RCC 7860 (cell line): ENCODE results near the gene CARD9.
"Not testable (repeated sequence)": the region's sequence is repeated elsewhere in the genome, so short reads cannot be mapped to it uniquely, and the experiment has no call there.

Experiments
- DNase-seq: peaks from one replicate; pipeline ENCODE4 v3.0.0-alpha.2; 2015; ENCODE audit warnings: low spot score
- FAIRE-seq: peaks from 2 replicates; lab custom pipeline; 2012; peaks lifted over from hg19 to GRCh38; lab: Jason Lieb, UNC

Gene CARD9

DNA sequence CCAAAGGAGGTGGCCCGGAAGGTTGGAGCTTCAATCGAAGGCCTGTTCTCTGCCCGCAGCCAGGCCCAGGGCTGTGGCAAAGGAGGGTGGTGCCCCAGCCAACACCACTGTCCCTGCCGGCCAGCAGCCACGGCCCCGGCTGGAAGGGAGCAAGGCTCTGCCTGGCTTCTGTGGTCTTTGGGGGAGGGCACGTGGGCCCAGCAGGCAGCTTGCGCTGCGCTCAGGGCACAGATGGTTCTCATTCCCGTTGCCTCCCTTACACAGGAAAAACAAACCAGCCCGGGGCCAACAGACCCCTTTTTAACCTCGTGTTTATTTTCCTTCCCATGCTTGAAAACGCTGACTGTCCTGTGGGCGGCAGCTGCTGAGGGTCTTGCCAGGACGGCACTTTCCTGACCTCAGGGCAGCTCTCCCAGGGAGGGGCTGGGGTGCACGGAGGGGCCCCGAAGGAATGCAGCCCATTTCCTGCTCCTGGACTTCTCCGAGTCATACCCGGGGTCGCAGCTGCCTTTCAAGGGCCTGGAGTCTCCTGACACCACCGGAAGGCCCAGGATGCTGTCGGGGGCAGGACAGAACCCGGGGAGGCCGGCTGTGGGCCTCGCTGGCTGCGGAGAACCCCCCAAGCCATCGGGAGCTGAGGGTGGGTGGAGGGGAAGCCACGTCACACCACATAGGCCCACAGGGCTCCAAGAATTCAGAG is 47.3 kb downstream of the CARD9 start:
- DNase-seq (no peak), FAIRE-seq (no peak)

DNA sequence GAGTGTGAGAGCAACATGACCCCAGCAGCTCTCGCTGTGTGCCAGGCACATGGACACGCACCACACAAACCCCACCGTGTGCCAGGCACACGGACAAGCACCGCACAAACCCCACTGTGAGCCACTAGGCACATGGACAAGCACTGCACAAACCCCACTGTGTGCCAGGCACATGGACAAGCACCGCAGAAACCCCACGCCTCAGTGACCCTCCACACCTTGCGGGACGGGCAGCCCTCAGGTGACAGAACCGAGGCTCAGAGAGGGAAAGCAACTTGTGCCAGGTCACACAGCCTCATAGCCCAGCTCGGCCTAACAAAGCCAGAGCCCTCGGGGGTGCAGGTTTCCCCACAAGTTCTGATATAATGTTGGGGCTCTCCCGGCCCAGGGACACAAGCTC is 48.1 kb downstream of the CARD9 start:
- FAIRE-seq, result no peak

DNA sequence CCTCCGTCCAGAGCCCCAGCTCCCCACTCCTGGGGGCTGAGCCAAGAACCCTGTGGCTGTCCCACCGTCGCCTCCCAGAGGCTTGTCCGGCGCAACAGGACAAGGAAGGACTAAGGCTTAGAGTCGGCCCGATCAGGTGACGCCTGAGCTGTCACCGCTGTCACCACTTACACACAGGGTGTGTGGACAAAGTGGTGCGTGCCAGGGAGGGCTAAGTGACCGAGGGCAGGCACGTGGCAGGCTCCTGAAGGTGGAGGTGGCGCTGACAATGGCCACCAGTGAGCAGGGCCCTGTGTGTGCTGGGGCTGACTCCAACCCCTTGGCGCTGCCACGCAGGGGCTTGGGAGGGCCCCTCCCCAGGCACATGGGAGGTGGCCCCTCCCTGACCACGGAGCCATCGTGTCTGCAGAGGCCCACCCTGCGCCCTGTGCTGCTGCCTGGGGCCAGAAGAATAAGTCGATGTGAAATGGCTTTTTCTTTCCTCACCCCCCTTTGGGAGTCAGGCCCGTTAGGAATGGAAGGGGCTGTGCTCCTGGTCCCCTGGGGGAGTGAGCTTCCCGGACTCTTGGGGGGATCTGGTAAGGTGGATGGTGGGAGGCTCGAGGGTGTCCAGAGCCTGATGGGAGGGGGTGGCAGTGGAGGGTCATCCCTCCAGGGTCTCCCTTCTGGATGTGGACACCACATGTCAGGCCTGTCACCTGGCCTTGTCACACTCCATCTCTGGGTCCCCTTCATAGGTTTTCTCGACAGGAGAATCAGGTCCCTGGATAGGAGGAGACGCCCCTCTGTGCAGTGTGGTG is 48.8 kb downstream of the CARD9 start:
- FAIRE-seq (no peak), DNase-seq (no peak)

More for the DNA sequence above, 48.1 kb downstream of the CARD9 start:
- DNase-seq, result no peak

DNA sequence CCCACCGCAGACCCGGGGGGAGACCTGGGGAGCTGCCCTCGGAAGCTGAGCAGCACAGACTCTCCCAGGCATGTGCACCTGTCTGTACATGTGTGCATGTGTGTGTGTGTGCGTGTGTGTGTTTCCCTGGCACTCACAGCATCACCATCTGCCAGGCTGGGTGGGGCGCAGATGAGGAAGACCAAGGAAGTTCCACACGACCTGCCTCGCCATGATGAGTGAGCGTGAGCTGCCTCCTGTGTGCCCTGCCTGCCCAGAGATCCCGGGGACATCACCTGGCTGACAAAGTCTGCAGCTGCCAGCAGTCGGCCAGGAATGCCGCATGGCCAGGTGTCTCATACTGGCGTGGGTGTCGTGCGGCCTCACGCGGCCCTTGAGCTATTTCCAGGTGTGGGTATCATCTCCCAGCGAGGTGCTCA is 50.1 kb downstream of the CARD9 start:
- DNase-seq (no peak), FAIRE-seq (no peak)

DNA sequence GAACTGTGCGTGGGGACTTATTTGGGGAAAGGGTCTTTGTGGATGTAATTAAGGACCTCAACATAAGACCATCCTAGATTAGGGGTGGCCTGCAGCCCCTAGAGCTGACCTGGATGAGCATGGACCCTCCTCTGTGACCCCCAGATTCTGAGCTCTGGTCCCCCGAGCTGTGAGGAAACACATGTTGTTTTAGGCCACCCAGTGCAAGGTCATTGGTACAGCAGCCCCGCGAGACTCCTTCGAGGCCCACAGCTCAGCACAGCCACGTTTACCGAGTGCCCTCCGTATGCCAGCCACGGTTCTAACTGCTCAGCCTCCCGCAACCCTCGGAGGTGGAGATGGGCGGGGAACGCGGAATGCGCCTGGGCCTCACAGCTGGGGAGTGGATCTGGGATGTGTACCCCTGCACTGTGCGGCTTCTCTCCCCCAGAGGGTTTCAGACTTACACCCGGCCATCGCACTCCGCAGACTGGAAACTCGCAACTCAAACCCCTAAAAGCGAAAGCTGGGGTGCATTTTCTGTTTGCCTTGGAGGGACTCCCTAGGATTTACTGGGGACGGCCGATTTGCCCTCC is 50.6 kb downstream of the CARD9 start:
- no peak for FAIRE-seq
- no peak for DNase-seq

DNA sequence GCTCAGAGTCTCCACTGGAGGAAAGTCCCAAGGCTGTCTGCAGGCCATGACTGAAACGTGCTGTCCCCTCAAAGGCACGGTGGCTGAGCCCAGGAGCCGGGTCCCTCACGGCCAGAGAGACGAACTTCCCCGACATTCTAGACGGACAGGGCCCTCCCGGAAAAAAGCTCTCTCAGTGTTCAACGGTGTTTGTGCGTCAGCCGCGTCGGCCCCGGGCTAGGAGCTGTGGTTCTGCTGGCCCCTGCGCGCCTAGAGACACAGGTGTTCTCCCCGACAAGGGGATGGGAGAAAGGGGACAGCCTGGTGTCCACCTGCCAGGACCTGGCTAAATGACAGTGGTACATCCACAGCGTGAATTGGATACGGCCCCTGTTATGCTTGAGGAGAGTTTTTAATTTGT is 51.9 kb downstream of the CARD9 start:
- no peak for FAIRE-seq
- DNase-seq, result no peak

DNA sequence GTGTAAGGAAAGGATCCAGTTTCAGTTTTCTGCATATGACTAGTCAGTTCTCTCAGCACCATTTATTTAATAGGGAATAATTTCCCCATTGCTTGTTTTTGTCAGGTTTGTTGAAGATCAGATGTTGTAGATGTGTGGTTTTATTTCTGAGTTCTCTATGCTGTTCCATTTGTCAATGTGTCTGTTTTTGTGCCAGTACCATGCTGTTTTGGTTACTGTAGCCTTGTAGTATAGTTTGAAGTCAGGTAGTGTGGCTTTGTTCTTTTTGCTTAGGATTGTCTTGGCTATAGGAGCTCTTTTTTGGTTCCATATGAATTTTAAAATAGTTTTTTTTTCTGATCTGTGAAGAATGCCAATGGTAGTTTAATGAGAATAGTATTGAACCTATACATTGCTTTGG is 52.5 kb downstream of the CARD9 start:
- DNase-seq, FAIRE-seq: not testable (repeated sequence)

DNA sequence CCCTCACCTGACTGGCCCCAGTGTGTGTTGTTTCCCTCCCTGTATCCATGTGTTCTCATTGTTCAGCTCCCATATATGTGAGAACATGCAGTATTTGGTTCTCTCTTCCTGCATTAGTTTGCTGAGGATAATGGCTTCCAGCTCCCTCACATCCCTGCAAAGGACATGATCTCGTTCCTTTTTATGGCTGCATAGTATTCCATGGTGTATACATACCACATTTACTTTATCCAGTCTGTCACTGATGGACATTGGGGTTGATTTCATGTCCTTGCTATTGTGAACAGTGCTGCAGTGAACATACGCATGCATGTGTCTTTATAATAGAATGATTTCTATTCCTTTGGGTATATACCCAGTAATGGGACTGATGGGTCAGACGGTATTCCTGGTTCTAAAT is 53.5 kb downstream of the CARD9 start:
- not testable (repeated sequence) for FAIRE-seq, DNase-seq

DNA sequence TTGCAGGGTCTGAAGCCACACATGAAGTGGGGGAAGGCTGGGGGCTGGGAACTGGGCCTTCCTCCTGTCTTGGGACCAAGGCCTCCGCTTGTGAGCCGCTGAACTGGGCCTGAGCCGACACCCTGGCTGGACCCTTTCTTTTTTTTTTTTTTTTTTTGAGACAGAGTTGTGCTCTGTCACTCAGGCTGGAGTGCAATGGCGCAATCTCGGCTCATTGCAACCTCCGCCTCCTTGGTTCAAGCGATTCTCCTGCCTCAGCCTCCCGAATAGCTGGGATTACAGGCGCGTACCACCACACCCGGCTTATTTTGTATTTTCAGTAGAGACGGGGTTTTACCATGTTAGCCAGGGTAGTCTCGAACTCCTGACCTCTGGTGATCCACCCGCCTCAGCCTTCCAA is 54.2 kb downstream of the CARD9 start:
- not testable (repeated sequence) for DNase-seq, FAIRE-seq

DNA sequence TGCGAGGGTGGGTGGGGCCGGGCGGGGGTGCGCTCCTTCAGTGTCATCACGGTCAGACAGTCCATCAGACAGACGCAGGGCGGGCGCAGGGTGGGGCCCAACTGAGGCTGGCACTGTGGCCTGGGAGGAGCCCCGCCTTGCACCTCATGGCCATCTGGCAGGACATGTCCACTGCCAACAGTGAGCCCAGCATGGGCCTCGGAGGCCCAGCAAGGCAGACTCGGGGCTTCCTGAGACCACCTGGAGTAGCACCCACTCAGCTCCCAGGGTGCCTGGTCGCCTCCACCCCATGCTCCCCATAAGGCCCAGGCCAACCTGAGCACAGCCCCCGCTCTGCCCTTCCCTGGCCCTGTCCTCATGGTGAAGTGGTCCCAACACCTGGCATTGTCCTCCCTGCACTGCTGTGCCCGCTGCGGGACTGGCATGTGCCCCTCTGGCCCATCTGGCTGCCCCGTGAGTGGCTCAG is 54.7 kb downstream of the CARD9 start:
- FAIRE-seq (no peak), DNase-seq (no peak)

DNA sequence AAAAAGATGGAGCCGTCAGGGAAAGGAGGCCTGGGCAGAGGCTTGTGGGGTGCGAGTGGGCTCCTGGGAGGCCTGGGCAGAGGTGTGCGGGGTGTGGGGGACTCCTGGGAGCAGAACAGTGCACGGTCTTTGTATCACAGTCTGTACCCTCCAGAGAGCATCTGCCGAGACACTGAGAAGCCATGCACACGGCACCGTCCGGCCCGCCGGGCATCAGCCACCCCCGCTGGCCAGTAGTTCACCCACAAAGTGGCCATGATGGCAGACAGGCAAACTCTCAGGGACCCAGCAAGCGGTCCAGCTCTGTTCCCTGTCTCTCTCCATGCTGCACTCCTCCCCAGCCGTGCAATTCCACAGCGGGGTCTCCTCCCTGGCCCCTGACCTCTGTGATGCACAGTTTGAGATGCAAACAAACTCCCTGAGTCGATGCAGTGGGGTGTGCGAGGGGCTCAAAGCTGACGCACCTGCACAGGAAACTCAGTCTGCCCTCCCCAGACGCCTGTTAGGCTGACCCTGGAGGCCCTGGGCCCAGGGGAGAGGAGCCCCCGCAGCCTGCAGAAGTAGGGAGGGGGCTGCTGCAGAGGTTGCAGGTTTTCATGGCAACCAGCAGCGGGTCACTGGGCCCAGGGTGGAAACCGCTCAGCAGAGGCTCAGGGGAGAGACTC is 55.2 kb downstream of the CARD9 start:
- FAIRE-seq, result no peak
- no peak for DNase-seq

DNA sequence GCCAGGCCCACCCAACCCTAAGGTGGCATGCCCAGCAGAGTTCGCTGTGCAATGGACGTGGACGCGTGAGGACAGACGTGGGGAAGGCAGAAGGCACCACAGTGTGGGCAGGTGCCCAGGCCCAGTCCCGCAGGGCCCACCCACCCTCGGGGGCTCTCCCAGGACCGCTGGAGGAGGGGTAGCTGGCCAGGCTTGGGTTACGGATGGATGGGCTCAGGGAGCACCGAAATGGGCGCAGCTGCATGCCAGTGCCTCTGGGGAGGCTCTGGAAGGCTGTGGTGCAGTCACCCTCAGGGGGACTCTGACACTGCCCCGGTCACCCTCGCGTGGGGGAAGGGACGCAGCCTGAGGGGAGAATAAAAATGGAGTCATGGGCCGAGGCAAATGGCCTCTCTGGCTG is 55.8 kb downstream of the CARD9 start:
- no peak for FAIRE-seq

DNA sequence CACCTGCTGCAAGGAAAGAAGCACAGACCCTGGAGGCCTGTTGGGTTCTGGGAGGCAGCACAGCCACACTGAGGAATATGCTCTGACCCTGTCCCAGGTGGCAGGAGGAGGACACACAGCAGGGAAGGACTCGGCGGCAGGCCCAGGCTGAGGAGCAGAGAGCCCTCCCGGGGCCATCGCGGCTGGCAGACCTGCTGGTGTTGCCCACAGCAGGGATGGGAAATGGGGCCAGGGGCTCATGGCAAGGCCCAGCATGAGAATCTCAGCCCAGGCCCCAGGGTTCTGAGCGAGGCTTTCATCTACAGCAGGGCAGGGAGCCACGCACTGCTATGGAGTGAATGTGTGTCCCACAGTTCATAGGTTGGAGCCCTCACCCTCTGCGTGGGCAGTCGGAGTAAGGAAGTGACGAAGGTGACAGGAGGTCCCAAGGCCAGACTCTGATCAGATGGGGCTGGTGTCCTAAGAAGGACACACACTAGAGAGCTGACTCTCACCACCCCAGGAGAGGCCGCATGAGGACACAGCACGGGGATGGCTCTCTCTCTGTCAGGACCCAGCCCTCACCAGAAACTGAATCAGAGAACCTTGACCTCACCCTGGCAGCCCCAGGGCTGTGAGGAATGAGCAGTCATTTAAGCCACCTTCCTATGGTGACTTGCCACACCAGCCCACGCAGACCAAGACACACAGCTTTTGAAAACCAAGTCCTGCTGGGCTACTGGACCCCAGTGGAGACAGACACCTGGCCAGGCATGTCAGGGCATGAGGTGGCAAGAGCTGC is 56.4 kb downstream of the CARD9 start:
- no peak for FAIRE-seq
- no peak for DNase-seq

More for the DNA sequence above, 55.8 kb downstream of the CARD9 start:
- DNase-seq, result no peak

DNA sequence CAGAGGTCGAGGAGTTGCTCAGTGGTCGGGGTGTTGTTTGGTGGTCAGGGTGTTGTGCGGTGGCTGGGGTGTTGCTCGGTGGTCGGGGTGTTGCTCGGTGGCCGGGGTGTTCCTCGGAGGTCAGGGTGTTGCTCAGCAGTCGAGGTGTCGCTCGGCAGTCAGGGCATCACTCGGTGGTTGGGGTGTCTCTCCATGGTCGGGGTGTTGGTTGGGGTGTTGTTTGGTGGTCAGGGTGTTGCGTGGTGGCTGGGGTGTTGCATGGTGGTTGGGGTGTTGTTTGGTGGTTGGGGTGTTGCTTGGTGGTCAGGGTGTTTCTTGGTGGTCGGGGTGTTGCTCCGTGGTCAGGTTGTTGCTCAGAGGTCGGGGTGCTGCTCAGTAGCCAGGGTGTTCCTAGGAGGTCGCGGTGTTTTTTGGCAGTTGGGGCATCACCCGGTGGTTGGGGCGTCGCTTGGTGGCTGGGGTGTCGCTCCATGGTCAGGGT is 57.2 kb downstream of the CARD9 start:
- no peak for DNase-seq

DNA sequence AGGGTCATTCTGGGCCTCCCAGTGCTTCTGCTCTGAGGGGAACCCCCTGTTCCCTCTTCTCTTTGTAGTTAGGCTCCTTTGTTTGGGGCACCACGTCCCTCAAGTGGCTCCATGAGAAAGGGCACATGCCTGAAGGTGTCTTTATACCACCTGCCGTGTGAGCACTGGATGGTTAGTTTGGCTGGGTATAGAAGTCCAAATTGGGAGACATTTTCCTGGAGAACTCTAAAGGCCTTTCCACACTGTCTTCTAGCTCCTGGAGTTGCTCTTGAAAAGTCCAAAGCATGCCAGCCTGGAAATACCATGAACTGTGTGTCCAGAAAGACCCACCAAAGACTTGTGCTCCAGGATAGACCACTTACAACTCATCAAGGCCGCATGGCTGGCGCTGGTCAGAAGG is 58.5 kb downstream of the CARD9 start:
- no peak for DNase-seq
- FAIRE-seq, result no peak

More for the DNA sequence above, 57.2 kb downstream of the CARD9 start:
- FAIRE-seq, result no peak

DNA sequence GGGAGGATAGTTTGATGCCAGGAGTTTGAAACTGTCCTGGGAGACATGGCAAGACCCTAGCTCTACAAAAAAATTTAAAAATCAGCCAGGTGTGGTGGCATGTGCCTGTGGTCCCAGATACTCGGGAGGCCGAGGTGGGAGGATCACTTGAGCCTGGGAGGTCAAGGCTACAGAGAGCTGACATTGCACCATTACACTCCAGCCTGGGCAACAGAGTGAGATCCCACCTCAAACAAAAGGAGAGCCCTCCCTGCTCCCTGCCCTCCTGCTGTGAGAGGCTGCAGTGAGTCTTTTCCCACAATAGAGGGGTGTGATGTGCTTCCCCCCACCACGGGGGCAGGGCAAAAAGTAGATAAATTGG is 59.4 kb downstream of the CARD9 start:
- DNase-seq (no peak), FAIRE-seq (no peak)
